Neural cell (in vitro differentiated cells): ENCODE results near the gene TFDP1. TPM values are rescaled to one million over a fixed set of nuclear protein-coding genes. Genes with fewer than 3 reads are reported as not detected.

ENCODE experiments used
- H2AFZ ChIP-seq: fragments of 200-600, 300-800 bp; sonication (generic), shearing (Covaris generic); 2 replicates; pipeline ENCODE4 v1.6.0; 2014; ENCODE audit warnings: low read depth, mild to moderate bottlenecking, antibody characterized with exemption, low read length, moderate library complexity
- H3F3A ChIP-seq: fragments of 200-600 bp; shearing (Covaris generic); 2 replicates; pipeline ENCODE4 v1.6.1; 2016; ENCODE audit warnings: mild to moderate bottlenecking, moderate library complexity, mixed read lengths, antibody characterized with exemption, low read length; ENCODE audit not compliant: insufficient read depth, poor library complexity, severe bottlenecking
- H3K27ac ChIP-seq: fragments of 200-600, 300-800 bp; sonication (generic), shearing (Covaris generic); 2 replicates; pipeline ENCODE4 v1.5.1; 2014; ENCODE audit warnings: mild to moderate bottlenecking, low read length, moderate library complexity
- H3K27me3 ChIP-seq: fragments of 300-800, 200-600 bp; sonication (generic), shearing (Covaris generic); 2 replicates; pipeline ENCODE4 v1.6.0; 2014; ENCODE audit warnings: mild to moderate bottlenecking, low read depth, low read length, moderate library complexity; ENCODE audit not compliant: insufficient read depth
- H3K36me3 ChIP-seq: fragments of 300-800, 200-600 bp; sonication (generic), shearing (Covaris generic); 2 replicates; pipeline ENCODE4 v1.5.1; 2014; ENCODE audit warnings: mild to moderate bottlenecking, antibody characterized with exemption, low read length, moderate library complexity; ENCODE audit not compliant: insufficient read depth
- H3K4me2 ChIP-seq: fragments of 300-800, 200-600 bp; sonication (generic), shearing (Covaris generic); 2 replicates; pipeline ENCODE4 v1.6.0; 2014; ENCODE audit warnings: mild to moderate bottlenecking, low read length
- H3K4me3 ChIP-seq: fragments of 300-800, 200-600 bp; sonication (generic), shearing (Covaris generic); 2 replicates; pipeline ENCODE4 v1.5.1; 2014; ENCODE audit warnings: mild to moderate bottlenecking, low read length, moderate library complexity
- H3K79me2 ChIP-seq: fragments of 200-600 bp; shearing (Covaris generic); replicated peaks from 2 replicates; pipeline ENCODE4 v1.6.0; 2014; ENCODE audit warnings: mild to moderate bottlenecking, low read length, moderate library complexity; ENCODE audit not compliant: insufficient read depth
- H3K9ac ChIP-seq: fragments of 300-800, 200-600 bp; sonication (generic), shearing (Covaris generic); 2 replicates; pipeline ENCODE4 v1.6.1; 2016; ENCODE audit warnings: mild to moderate bottlenecking, low read length, mixed read lengths
- H3K9me2 ChIP-seq: fragments of 200-600 bp; shearing (Covaris generic); 2 replicates; pipeline ENCODE4 v1.6.1; 2016; ENCODE audit warnings: mild to moderate bottlenecking, low read length, mixed read lengths; ENCODE audit not compliant: insufficient read depth
- H3K9me3 ChIP-seq: fragments of 200-600, 300-800 bp; sonication (generic), shearing (Covaris generic); 2 replicates; pipeline ENCODE4 v1.6.1; 2016; ENCODE audit warnings: mild to moderate bottlenecking, mixed run types, low read length, moderate library complexity, mixed read lengths
- H4K20me1 ChIP-seq: fragments of 200-600 bp; shearing (Covaris generic); 2 replicates; pipeline ENCODE4 v1.6.1; 2016; ENCODE audit warnings: mild to moderate bottlenecking, mixed run types; ENCODE audit not compliant: insufficient read depth
- EP300 ChIP-seq: fragments of 450-650 bp; conservative IDR thresholded peaks from 2 replicates; pipeline ENCODE4 v1.6.1; 2014; ENCODE audit warnings: antibody characterized with exemption, mild to moderate bottlenecking, moderate library complexity; ENCODE audit not compliant: poor library complexity, severe bottlenecking
- EZH2 ChIP-seq: fragments of 200-600, 300-800 bp; shearing (Covaris generic), sonication (generic); IDR thresholded peaks from 2 replicates; pipeline ENCODE4 v1.6.1; 2014; ENCODE audit warnings: antibody characterized with exemption, low read length, borderline replicate concordance, mild to moderate bottlenecking; ENCODE audit not compliant: insufficient read depth, poor library complexity, severe bottlenecking
- MXI1 ChIP-seq: fragments of 450-650 bp; conservative IDR thresholded peaks from 2 replicates; pipeline ENCODE4 v1.6.1; 2014; ENCODE audit warnings: antibody characterized with exemption, mild to moderate bottlenecking; ENCODE audit not compliant: poor library complexity, severe bottlenecking
- POLR2AphosphoS5 ChIP-seq: IDR thresholded peaks from 2 replicates; pipeline ENCODE4 v1.6.1; 2012
- RAD21 ChIP-seq: fragments of 450-650 bp; conservative IDR thresholded peaks from 2 replicates; pipeline ENCODE4 v1.6.1; 2014; ENCODE audit warnings: antibody characterized with exemption, mild to moderate bottlenecking, moderate library complexity
- REST ChIP-seq: IDR thresholded peaks from 2 replicates; pipeline ENCODE4 v1.6.1; 2012; ENCODE audit warnings: borderline replicate concordance
- SMC3 ChIP-seq: fragments of 450-650 bp; conservative IDR thresholded peaks from 2 replicates; pipeline ENCODE4 v1.6.1; 2014; ENCODE audit warnings: antibody characterized with exemption, mild to moderate bottlenecking, moderate library complexity; ENCODE audit not compliant: poor library complexity
- TAF1 ChIP-seq: IDR thresholded peaks from 2 replicates; pipeline ENCODE4 v1.6.1; 2012; ENCODE audit warnings: low read depth
- polyA plus RNA-seq: library from polyadenylated mRNA; depleted of rRNA; stranded (reverse); fragments of >200 nt; gene quantifications from 2 replicates; pipeline ENCODE4 v1.2.3, GENCODE V29; 2014
- TF ChIP-seq, protein P1 (sequence below): fragments of 450-650 bp; IDR thresholded peaks from 2 replicates; pipeline ENCODE4 v1.5.1; 2014; ENCODE audit warnings: antibody characterized with exemption, mild to moderate bottlenecking, moderate library complexity; ENCODE audit not compliant: poor library complexity, severe bottlenecking

The TFDP1 gene
- polyA plus RNA-seq, 1 donor from 2014 or later = 81.2 TPM

- Histone ChIP-seq H4K20me1 (no peaks in the 10 kb centered on the region), H3F3A (no peaks in the 10 kb centered on the region), H3K79me2 (no peaks in the 10 kb centered on the region), H3K4me2 (no peak overlapping the region), H3K9ac (no peak overlapping the region), H3K27ac (no peak overlapping the region), H3K36me3 (no peaks in the 10 kb centered on the region), H3K9me3 (peaks cover 5% of the 10 kb centered on the region), H2AFZ (no peak overlapping the region), H3K4me3 (no peak overlapping the region), H3K9me2 (no peaks in the 10 kb centered on the region), H3K27me3 (no peaks in the 10 kb centered on the region)
- TF ChIP-seq EP300 (no peak), SMC3 (no peak), MXI1 (no peak), REST (no peak), EZH2 (no peak), POLR2AphosphoS5 (no peak), TAF1 (no peak), RAD21 (no peak)
- TF ChIP-seq, protein P1, sequence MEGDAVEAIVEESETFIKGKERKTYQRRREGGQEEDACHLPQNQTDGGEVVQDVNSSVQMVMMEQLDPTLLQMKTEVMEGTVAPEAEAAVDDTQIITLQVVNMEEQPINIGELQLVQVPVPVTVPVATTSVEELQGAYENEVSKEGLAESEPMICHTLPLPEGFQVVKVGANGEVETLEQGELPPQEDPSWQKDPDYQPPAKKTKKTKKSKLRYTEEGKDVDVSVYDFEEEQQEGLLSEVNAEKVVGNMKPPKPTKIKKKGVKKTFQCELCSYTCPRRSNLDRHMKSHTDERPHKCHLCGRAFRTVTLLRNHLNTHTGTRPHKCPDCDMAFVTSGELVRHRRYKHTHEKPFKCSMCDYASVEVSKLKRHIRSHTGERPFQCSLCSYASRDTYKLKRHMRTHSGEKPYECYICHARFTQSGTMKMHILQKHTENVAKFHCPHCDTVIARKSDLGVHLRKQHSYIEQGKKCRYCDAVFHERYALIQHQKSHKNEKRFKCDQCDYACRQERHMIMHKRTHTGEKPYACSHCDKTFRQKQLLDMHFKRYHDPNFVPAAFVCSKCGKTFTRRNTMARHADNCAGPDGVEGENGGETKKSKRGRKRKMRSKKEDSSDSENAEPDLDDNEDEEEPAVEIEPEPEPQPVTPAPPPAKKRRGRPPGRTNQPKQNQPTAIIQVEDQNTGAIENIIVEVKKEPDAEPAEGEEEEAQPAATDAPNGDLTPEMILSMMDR = no peak
Observed at GRCh38 chr13:113544896-113545295, 39.7 kb upstream of the TFDP1 start.

DNA sequence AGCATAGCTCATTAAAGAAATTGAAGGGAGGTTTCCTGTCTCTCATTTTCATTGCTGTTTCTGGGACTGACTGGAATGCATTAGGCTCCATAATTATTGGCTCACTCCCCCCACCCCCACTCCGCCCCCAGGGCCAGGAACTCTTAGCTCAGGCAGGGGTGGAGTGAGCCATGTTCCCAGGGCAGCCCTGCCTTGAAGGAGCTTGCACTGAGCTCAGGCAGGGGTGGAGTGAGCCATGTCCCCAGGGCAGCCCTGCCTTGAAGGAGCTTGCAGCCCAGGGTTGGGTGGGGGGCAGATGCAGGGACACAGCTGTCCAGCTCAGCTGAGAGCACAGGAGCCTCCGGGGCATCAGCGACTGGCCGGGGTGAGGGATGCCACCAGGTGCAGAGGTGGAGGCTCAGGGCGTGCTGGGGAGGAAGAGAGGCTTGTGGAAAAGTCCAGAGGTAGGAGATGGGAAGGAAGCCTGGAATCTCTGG lies 39.1 kb upstream of the TFDP1 start:
- no peaks in the 10 kb centered on the region for H3F3A ChIP-seq
- H3K36me3 ChIP-seq = no peaks in the 10 kb centered on the region
- TF ChIP-seq SMC3 (no peak), RAD21 (no peak)
- no peaks in the 10 kb centered on the region for H3K27me3 ChIP-seq
- H2AFZ ChIP-seq = no peak overlapping the region
- no peaks in the 10 kb centered on the region for H4K20me1 ChIP-seq
- H3K9me3 ChIP-seq = peaks cover 5% of the 10 kb centered on the region
- H3K9ac ChIP-seq = no peak overlapping the region
- no peak overlapping the region for H3K4me2 ChIP-seq
- no peak overlapping the region for H3K27ac ChIP-seq
- no peaks in the 10 kb centered on the region for H3K9me2 ChIP-seq
- no peaks in the 10 kb centered on the region for H3K79me2 ChIP-seq
- no peak overlapping the region for H3K4me3 ChIP-seq
